LNCAP (cell line): ENCODE measurements around the gene PKD1.

Experiments
- TF ChIP-seq, protein P1 (sequence below): fragments of 450-650 bp; IDR thresholded peaks from 2 replicates; pipeline ENCODE4 v1.5.1; 2017; ENCODE audit warnings: mild to moderate bottlenecking

The PKD1 gene

DNA sequence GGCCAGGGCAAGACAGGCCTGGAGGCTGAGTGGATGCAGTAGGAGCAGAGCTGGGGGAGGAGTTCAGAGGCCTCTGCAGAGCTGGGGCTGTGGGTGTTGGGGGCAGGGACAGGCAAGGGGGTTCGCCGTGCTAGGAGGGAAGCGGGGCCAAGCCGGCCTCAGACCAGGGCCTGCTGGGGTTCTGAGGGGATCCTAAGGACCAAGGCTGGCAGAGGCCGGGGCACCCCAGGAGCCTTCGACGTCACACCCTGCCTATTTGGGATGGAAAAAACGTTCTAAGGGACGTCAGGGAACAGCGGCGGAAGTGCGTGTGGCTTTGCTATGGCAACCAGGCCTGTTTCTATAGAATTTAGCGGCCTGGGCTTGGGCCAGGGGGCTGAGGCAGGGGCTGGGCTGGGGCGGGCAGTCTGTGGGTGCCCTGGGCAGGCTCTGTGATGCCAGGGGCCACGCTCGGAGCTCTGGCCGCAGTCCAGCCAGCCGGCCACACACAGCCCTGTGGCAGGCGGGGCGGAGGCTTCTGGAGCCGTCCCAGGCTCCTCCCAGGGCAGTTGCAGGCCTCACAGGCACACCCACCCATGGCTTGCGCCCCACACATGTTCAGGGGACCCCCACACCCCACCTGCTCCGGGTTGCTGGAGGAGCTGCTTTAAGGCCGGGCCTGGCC is 23.6 kb upstream of the PKD1 start:
- TF ChIP-seq, protein P1, sequence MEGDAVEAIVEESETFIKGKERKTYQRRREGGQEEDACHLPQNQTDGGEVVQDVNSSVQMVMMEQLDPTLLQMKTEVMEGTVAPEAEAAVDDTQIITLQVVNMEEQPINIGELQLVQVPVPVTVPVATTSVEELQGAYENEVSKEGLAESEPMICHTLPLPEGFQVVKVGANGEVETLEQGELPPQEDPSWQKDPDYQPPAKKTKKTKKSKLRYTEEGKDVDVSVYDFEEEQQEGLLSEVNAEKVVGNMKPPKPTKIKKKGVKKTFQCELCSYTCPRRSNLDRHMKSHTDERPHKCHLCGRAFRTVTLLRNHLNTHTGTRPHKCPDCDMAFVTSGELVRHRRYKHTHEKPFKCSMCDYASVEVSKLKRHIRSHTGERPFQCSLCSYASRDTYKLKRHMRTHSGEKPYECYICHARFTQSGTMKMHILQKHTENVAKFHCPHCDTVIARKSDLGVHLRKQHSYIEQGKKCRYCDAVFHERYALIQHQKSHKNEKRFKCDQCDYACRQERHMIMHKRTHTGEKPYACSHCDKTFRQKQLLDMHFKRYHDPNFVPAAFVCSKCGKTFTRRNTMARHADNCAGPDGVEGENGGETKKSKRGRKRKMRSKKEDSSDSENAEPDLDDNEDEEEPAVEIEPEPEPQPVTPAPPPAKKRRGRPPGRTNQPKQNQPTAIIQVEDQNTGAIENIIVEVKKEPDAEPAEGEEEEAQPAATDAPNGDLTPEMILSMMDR: no peak

- TF ChIP-seq, protein P1: no peak
Observed at GRCh38 chr16:2158262-2158638, 22.6 kb upstream of the PKD1 start.

DNA sequence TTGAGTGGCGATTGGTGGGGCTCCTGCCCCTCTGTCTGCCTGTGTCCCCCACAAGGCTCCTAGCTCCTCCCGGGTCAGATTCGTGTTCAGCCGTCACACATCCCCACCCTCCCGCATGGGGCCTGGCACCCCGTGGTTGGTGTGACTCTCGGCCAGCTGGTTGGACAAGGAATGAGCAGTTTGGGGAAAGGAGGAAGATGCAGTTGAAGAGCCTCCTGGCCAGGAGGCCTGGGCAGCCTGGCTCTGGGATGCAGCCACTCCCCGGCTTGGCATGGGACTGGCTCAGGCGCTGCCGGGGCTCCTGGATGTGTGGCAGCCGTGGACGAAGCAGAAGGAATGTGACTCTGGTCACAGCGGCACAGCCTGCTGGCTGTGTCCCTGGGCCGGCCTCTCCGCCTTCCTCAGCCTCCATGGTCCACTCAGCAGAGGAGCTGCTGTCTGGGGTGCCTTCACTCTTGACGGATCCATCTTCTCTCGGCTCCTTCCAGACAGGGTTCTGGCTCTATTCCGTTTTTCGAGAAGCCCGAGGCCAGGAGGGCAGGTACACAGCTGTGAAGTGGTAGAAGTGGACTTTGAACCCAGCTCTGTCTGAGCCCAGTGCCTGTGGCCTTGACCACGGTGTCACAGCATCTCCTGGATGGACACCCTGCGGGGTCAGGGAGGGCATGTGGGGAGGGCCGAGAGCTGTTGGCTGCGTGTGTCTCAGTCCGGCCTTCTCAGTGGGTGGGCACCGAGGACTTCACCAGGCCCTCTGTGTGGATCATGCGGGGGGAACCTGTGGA is 22.0 kb upstream of the PKD1 start:
- TF ChIP-seq, protein P1: no peak

GRCh38 chr16:2156849-2157224 is 21.1 kb upstream of the PKD1 start:
- TF ChIP-seq, protein P1: no peak

GRCh38 chr16:2155977-2156848 is 20.5 kb upstream of the PKD1 start:
- TF ChIP-seq, protein P1: no peak

DNA sequence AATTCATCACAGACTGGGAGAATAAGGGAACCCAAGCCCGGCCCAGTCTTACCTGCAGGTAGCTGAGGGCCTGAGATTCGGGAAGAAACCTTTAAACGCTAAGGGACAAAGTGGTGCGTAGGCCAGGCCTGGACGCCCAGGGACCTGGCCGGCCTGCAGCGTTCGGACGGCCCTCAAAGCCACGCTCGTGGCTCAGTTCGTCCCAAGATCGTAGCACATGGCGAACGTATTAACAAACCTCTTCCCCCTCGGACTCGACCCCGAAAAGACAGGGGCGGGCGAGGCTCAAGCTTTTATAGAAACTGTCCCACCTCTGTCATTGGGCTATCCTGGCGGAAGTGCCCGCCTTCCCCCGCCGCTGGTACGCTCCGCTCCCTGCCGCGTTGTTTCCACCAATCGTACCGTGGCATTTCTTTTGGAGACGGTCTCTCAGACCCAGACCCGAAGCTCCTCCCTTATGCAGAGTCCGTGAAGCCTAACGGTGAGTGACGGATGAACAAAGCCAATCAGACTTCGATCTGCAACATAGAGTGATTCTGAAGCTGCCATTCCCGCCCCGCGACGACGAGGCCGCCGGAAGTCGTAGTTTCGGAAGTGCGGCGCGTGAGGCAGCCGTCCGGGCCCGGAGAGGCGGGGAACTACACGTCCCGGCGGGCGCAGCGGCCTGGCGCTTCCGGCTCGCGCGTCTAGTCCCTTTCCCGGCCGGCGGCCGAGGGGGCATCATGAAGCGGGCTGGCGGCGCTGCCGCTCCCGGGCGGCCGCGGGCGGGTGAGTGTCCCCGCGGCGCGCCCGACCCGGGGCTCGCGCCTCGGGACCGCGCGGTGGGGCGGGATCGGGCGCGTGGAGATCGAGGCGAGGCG is 19.6 kb upstream of the PKD1 start, which contains the start of gene TRAF7:
Gene TRAF7, plus strand, starts transcription at position 692 of the 860 bp plus-strand sequence. CDS start 8,139 bp downstream, outside the sequence.
- TF ChIP-seq, protein P1: no peak
